GM21786 (cell line): Measurements from ENCODE around the gene KIAA1217.

Source experiments
- ATAC-seq: cut with Tn5 transposase; IDR thresholded peaks from one replicate; pipeline ENCODE4 v1.9.1; 2021; ENCODE audit not compliant: unreplicated experiment

KIAA1217 gene

DNA sequence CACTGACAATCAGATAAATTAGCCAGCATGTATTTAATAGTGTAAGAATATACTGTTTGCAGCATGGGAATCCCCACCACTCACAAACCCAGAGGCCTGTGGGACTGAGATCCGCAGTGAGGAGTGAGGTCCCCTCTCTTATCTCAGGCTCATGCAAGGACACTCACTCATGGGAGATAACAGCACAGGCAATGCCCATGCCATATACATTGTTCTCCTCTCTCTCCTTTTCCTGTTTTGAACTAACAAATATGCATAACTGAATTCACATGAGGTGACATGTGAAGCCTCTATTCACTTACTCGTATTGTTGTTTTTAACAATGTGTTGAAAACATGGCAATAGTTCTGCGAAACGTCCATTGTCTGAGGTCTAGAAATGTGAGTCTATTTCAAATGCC, 284.2 kb downstream of the KIAA1217 start:
- ATAC-seq = no peak

DNA sequence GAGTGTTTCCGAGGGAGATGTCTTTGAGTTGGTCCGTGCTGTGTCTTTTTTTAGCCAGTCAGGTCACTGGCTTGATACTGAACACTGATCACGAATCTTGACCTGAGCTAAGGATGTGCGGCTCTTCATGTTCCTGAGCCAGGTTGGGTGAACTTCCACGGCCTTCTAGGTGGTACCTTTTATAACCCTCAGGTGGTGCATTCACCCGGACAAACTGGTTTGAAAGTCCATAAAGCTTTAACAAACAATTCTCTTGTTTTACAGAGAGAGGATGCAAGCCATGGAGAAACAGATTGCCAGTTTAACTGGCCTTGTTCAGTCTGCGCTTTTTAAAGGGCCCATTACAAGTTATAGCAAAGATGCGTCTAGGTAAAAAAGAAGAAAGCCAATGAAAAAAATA, 285.3 kb downstream of the KIAA1217 start:
- ATAC-seq = no peak

GRCh38 chr10:24494777-24495176, 285.8 kb downstream of the KIAA1217 start:
- ATAC-seq = no peak

DNA sequence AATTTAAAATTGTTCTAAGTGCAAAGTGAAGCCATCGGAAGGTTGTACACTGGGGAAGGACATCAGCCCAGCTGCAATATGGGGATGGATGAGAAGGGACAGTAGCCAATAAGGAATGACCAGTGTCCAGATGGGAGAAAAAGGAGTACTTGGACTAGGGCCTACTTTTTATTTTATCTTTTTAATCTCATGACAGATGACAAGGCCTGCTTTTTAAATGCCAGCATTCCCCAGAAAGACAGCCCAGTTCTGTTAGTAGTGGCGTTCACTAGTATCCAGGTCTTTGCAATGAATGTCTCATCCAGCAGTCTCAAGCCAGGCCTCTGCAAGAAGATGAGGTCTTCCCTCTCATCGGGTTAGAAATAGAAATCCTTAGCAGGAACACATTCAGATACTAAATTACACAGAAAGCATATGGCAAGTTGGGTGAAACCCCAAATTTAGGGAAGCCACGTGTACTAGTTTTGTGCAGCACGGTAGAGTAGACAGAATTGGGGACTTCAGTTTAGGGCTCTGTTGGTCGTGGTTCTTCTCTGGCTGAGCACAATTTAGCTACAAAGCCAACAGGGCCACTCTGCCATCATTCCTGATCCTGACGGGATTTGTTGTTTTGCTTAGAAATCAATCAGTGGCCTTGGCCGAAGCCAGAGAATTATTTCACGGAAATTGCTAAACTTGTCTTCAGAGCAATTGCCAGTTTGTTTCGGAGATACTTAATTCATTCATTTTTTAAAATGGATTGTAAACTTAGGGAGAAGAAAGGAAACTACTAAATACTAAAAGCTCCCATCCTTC, 286.9 kb downstream of the KIAA1217 start:
- no peak for ATAC-seq

- no peak for ATAC-seq
These were observed 288.0 kb downstream of the KIAA1217 start for GRCh38 chr10:24496906-24497305.

DNA sequence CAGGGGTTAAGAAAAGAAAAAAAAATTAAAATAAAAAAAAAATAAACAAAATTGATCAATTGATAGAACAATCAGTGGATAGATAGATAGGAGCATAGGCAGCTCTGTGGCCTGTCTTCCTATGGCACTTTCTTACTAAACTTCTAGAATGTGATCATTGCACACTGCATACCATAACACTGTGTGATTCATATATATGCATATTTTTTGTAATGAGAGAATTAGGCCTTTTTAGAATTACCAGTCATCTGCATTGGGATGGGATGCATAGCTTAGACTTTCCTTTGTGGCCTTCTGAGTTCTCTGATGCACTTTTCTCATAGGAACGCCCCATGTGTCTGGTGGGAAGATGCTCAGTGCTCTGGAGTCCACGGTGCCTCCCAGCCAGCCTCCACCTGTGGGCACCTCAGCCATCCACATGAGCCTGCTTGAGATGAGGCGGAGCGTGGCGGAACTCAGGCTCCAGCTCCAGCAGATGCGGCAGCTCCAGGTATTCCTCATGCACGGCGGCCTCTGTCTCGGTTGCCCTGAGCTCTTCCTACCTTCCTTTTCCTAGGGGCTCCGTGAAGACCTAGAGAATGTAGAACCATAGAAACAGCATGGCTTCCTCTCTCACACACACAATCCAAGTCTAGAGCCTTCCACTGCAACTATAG, 292.2 kb downstream of the KIAA1217 start:
- no peak for ATAC-seq

DNA sequence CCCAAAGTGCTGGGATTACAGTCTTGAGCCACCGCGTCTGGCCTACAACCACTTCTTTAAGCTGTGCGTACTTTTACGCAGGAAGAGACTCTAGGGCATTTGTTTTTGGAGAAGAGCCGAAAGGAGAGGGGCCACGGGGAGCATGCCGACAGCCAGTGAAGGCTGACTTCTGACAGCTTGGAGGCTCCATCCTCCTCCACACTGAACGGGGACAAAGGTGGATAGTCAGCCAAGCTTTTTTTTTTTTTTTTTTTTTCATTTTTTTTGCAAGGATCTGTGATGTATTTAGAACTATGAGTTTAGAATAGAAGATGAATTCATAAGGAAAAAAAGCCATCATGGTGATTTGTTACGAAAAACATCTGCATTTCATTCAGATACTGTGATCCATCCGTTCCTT, 293.1 kb downstream of the KIAA1217 start:
- ATAC-seq = no peak

- no peak for ATAC-seq
These were observed 294.0 kb downstream of the KIAA1217 start for GRCh38 chr10:24502801-24503460.

GRCh38 chr10:24503461-24504320, 294.8 kb downstream of the KIAA1217 start:
- ATAC-seq = peak; percentile 64

- no peak for ATAC-seq
These were observed 296.8 kb downstream of the KIAA1217 start for GRCh38 chr10:24505759-24506158.

GRCh38 chr10:24513155-24513554, 304.2 kb downstream of the KIAA1217 start:
- no peak for ATAC-seq

GRCh38 chr10:24515481-24515880, 306.5 kb downstream of the KIAA1217 start:
- ATAC-seq = no peak

DNA sequence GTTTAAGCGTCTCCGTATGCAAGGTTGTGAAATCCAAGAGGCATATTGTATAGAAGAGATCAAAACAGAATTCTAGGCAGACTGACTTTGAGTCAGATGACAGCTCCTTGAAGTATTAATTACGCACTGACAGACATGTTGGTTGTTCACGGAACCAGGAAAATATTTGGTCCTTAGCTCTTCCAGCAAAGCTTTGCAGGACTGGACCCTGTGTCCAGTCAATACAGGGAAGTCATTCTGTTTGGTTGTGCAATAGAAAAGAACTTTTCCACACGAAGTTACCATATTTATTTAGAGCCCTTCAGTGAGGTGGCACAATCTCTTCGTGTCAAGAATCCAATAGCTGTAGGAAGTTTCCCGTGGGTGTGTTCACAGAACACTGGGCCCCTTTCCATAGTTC, 309.5 kb downstream of the KIAA1217 start:
- ATAC-seq = no peak

- ATAC-seq = no peak
These were observed 310.2 kb downstream of the KIAA1217 start for GRCh38 chr10:24518981-24519597.

DNA sequence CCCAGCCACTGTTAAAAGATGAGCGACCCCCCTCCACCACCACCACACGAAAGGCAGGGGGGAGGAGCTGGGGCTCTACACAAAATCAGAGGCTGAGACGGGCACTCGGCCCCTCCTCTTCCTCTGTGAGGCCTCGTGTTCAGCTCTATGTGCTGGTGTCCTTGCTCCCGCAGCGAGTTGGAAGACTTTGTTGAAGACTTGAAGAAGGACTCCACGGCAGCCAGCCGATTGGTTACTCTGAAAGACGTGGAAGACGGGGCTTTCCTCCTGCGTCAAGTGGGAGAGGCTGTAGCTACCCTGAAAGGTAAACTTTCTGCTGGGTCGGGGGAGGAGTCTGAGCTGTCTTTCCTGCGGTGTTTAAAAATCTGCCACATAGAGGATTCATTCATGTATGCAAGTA, 311.0 kb downstream of the KIAA1217 start:
- ATAC-seq = peak; percentile 30

DNA sequence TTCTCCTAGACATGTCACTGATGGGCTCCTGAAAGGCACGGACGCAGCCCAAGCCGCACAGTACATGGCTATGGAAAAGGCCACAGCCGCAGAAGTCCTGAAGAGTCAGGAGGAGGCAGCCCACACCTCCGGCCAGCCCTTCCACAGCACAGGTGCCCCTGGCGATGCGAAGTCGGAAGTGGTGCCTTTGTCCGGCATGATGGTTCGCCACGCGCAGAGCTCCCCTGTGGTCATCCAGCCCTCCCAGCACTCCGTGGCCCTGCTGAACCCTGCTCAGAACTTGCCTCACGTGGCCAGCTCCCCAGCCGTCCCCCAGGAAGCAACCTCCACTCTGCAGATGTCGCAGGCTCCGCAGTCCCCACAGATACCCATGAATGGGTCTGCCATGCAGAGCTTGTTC, 315.4 kb downstream of the KIAA1217 start:
- ATAC-seq = no peak

GRCh38 chr10:24526085-24526649, 317.2 kb downstream of the KIAA1217 start:
- no peak for ATAC-seq

DNA sequence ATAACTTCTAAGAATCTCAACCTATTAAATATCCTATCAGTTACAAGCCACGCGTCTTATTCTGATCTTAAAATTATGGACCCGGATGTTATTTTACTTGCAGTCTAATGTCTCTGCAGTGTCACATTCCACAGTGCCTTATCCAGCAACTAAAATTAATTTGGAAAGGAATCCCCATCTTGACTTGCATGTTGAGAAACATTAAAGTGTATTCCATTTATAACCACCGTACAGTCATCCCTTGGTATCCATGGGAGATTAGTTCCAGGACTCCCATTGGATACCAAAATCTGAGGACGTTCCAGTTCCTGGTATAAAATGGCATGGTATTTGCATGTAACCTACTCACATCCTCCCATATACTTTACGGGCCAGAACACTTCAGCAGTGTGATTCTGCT, 320.0 kb downstream of the KIAA1217 start:
- ATAC-seq = no peak

DNA sequence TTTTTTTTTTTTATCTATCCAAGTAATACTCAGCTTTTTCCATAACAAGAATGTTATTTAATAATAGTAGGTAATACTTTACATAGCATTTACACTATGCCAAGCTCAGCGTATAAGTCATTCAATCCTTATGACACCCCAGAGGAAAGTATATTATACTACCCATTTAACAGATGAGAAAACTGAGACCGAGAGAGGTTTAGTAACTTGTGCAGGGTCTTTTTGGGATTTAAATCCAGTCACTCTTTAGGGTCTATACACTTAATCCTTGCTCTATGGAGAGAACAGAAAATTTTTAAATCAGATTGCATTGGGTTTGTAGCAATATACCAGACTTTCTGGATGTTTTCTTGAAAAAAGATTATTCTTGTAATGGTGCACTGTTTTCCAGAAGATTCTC, 322.5 kb downstream of the KIAA1217 start:
- ATAC-seq = no peak

GRCh38 chr10:24533981-24534380, 325.0 kb downstream of the KIAA1217 start:
- no peak for ATAC-seq
